ENCODE measurements around the gene FGF12. TPM values are rescaled to one million over a fixed set of nuclear protein-coding genes. Genes with fewer than 3 reads are reported as not detected.

Gene FGF12
- total RNA-seq, 1 experiment from 2014 or later: not detected

DNA sequence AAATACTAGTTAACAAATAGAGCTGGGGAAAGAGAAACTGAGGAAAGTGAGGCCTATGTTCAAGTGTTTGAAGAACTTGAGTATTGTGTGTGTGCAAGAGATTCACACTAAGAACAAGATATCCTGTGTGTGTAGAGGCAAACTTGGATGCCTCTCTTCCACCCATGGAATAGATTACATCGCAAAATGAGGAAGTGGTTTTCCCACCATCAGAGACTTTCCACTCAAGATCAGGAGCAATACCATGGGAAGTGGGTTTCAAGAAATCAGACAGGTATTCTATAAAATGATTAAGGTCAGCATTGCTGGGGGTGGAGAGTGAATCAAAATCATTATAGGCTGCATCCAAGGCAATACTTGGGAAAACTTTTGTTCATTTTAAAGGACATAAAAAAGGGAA lies 308.0 kb downstream of the FGF12 start:
- DNase-seq (ENCODE audit: low read depth in 1 of 2, low spot score in 2 of 2): no peak
- Histone ChIP-seq H3K4me3 (no peak overlapping the region), H3K27ac (no peak overlapping the region), H3K4me1 (replicated peaks) (no peaks in the 10 kb centered on the region), H3K9me3 (replicated peaks) (no peaks in the 10 kb centered on the region), H3K36me3 (no peaks in the 10 kb centered on the region), H3K27me3 (replicated peaks) (peaks cover 2% of the 10 kb centered on the region)

DNA sequence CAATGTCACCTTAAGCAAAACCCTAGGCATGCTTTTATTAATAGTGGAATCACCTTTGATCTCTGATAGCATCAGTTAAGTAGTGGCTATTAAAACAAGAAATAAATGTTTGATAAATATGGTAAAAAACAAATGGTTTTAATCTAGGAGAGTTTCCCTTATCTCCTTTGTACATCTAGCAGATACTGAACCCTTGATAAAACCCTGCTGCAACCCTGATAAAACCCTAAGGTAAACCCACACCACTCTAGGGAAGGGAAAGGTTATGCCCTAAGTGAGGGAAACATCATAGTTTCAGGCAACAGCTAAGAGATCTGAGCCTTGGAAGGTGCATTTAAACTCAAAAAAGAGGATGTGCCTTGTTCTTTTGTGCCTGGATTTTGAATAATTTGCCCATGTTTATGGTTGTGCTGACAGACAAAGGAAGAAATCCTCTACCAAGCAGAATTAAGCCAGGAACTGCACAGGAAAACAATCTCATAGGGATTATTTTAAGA lies 309.7 kb downstream of the FGF12 start:
- H3K9me3 ChIP-seq (replicated peaks): no peaks in the 10 kb centered on the region
- no peak for DNase-seq (ENCODE audit: low read depth in 1 of 2, low spot score in 2 of 2)
- no peaks in the 10 kb centered on the region for H3K36me3 ChIP-seq
- H3K27me3 ChIP-seq (replicated peaks): peaks cover 12% of the 10 kb centered on the region
- H3K27ac ChIP-seq: no peak overlapping the region
- no peak overlapping the region for H3K4me3 ChIP-seq
- H3K4me1 ChIP-seq (replicated peaks): no peaks in the 10 kb centered on the region

DNA sequence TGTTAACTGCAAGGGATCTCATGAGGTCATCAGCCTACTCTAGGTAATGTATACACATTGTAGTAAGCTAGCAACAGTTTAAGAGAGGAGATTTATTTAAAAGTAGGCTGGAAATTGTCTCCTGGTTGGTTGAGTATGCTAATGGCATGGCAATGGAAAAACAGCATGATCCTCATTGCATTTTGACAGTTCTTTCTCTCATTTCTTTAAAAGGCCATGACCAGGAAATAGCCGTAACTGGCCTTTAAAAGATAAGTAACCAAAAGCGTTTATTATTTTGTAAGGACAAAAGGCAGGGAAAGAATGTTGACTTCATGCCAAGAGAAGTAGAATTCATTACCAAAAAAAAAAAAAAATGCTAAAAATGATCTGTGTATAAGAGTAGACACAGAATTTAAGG lies 310.3 kb downstream of the FGF12 start:
- Histone ChIP-seq H3K4me1 (replicated peaks) (no peaks in the 10 kb centered on the region), H3K27me3 (replicated peaks) (peaks cover 16% of the 10 kb centered on the region), H3K4me3 (no peak overlapping the region), H3K27ac (no peak overlapping the region), H3K36me3 (no peaks in the 10 kb centered on the region), H3K9me3 (replicated peaks) (no peaks in the 10 kb centered on the region)
- no peak for DNase-seq (ENCODE audit: low read depth in 1 of 2, low spot score in 2 of 2)

DNA sequence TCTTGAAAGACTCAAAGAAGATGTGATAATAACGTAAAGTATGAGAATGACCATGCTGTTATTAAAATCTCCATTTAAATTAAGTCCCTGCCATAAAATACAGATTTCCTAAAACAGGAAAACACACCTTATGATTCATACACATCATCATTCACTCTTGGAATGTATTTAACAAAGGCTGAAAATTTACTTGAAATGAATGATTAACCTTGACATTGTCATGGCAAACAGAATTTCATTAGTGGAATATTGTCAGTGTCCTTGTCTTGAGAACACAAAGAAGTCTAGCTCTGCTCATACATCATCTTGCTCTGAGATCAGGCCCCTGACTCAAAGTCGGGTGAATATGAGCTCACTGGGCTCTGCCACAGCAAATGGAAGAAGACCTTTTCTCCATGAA lies 313.9 kb downstream of the FGF12 start:
- no peaks in the 10 kb centered on the region for H3K36me3 ChIP-seq
- DNase-seq (ENCODE audit: low read depth in 1 of 2, low spot score in 2 of 2): no peak
- no peak overlapping the region for H3K4me3 ChIP-seq
- no peaks in the 10 kb centered on the region; the same call in 1 of the 2 replicates for H3K4me1 ChIP-seq (replicated peaks)
- H3K9me3 ChIP-seq (replicated peaks): no peaks in the 10 kb centered on the region
- H3K27ac ChIP-seq: no peak overlapping the region
- H3K27me3 ChIP-seq (replicated peaks): peaks cover 42% of the 10 kb centered on the region

DNA sequence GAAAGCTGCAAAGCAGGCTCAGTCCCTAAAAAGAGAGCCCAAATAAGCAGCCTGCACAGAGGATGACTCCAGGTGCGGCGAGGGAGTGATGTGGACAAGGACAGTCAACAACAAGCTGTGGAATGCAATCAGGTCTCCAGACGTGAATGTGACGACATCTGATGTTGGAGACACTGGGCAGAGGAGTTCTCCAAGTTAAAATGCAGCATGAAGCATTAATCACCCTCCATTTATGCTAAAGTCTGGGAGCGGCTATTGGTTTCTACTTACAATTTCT lies 316.7 kb downstream of the FGF12 start:
- H3K27me3 ChIP-seq (replicated peaks): peaks cover 60% of the 10 kb centered on the region
- no peak for DNase-seq (ENCODE audit: low read depth in 1 of 2, low spot score in 2 of 2)

DNA sequence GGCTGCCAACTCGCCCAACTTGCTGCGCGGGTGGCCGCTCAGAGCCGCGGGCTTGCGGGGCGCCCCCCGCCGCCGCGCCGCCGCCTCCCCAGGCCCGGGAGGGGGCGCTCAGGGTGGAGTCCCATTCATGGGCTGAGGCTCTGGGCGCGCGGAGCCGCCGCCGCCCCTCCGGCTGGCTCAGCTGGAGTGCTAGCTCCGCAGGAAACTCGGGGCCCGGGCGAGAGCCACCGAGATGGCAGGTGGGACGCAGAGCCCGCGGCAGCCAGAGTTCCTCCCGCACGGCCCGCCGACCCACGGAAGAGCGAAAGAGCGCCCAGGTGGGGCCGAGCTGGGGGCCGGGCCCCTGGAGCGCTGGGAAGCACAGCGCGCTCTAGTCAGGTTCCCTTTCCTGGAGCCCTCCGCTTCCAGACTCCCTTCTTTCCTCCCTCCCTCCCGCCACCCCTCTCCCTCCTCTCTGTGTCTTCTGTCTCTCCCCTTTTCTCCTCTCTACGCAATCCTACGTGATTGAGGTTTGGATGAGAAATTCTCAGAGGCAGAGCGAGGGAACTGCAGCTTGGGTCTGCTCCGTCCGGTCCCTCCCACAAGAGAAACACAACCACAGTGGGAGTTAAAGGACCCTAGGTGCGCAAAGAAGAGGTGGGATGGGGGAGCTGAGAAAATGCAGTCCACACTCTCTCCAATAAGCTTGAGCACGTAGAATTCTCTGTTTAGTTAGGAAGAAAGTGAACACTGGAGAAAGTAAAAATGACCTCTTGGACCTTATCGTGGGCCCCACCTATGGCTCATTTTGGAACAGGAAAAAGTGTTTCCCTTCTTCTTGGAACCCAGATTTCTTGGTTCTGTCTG lies 317.3 kb downstream of the FGF12 start:
- DNase-seq (ENCODE audit: low read depth in 1 of 2, low spot score in 2 of 2): no peak
- Histone ChIP-seq H3K27me3 (replicated peaks) (peaks cover 60% of the 10 kb centered on the region), H3K4me3 (no peak overlapping the region), H3K9me3 (replicated peaks) (no peaks in the 10 kb centered on the region), H3K36me3 (no peaks in the 10 kb centered on the region), H3K4me1 (replicated peaks) (no peaks in the 10 kb centered on the region; the same call in 1 of the 2 replicates), H3K27ac (no peak overlapping the region)

More for the DNA sequence above, 316.7 kb downstream of the FGF12 start:
- no peak overlapping the region for H3K27ac ChIP-seq
- H3K4me3 ChIP-seq: no peak overlapping the region
- no peaks in the 10 kb centered on the region for H3K9me3 ChIP-seq (replicated peaks)
- no peaks in the 10 kb centered on the region for H3K36me3 ChIP-seq
- H3K4me1 ChIP-seq (replicated peaks): no peaks in the 10 kb centered on the region; the same call in 1 of the 2 replicates

DNA sequence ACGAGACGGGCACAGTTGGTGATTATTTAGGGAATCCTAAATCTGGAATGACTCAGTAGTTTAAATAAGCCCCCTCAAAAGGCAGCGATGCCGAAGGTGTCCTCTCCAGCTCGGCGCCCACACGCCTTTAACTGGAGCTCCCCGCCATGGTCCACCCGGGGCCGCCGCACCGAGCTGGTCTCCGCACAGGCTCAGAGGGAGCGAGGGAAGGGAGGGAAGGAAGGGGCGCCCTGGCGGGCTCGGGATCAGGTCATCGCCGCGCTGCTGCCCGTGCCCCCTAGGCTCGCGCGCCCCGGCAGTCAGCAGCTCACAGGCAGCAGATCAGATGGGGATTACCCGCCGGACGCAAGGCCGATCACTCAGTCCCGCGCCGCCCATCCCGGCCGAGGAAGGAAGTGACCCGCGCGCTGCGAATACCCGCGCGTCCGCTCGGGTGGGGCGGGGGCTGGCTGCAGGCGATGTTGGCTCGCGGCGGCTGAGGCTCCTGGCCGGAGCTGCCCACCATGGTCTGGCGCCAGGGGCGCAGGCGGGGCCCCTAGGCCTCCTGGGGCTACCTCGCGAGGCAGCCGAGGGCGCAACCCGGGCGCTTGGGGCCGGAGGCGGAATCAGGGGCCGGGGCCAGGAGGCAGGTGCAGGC lies 318.0 kb downstream of the FGF12 start:
- peaks cover 58% of the 10 kb centered on the region for H3K27me3 ChIP-seq (replicated peaks)
- DNase-seq (ENCODE audit: low read depth in 1 of 2, low spot score in 2 of 2): no peak
- H3K4me3 ChIP-seq: no peak overlapping the region
- H3K27ac ChIP-seq: no peak overlapping the region
- H3K36me3 ChIP-seq: no peaks in the 10 kb centered on the region
- no peaks in the 10 kb centered on the region for H3K9me3 ChIP-seq (replicated peaks)
- no peaks in the 10 kb centered on the region; the same call in 1 of the 2 replicates for H3K4me1 ChIP-seq (replicated peaks)

DNA sequence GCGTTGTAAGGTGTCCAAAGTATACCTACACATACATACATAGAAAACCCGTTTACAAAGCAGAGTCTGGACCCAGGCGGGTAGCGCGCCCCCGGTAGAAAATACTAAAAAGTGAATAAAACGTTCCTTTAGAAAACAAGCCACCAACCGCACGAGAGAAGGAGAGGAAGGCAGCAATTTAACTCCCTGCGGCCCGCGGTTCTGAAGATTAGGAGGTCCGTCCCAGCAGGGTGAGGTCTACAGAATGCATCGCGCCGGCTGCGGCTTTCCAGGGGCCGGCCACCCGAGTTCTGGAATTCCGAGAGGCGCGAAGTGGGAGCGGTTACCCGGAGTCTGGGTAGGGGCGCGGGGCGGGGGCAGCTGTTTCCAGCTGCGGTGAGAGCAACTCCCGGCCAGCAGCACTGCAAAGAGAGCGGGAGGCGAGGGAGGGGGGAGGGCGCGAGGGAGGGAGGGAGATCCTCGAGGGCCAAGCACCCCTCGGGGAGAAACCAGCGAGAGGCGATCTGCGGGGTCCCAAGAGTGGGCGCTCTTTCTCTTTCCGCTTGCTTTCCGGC lies 318.6 kb downstream of the FGF12 start:
- Histone ChIP-seq H3K36me3 (no peaks in the 10 kb centered on the region), H3K27ac (no peak overlapping the region), H3K27me3 (replicated peaks) (peaks cover 53% of the 10 kb centered on the region), H3K4me3 (no peak overlapping the region), H3K9me3 (replicated peaks) (no peaks in the 10 kb centered on the region), H3K4me1 (replicated peaks) (no peaks in the 10 kb centered on the region; the same call in 1 of the 2 replicates)
- DNase-seq (ENCODE audit: low read depth in 1 of 2, low spot score in 2 of 2): no peak

DNA sequence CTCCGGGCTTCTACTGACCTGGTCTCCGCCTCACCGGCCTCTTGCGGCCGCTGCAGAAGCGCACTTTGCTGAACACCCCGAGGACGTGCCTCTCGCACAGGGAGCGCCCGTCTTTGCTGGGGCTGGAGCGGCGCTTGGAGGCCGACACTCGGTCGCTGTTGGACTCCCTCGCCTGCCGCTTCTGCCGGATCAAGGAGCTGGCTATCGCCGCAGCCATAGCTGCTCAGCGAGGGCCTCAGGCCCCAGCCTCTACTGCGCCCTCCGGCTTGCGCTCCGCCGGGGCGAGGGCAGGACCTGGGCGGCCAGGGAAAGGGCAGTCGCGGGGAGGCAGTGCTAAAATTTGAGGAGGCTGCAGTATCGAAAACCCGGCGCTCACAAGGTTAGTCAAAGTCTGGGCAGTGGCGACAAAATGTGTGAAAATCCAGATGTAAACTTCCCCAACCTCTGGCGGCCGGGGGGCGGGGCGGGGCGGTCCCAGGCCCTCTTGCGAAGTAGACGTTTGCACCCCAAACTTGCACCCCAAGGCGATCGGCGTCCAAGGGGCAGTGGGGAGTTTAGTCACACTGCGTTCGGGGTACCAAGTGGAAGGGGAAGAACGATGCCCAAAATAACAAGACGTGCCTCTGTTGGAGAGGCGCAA lies 319.2 kb downstream of the FGF12 start:
- H3K4me3 ChIP-seq: no peak overlapping the region
- no peaks in the 10 kb centered on the region; the same call in 1 of the 2 replicates for H3K4me1 ChIP-seq (replicated peaks)
- H3K9me3 ChIP-seq (replicated peaks): no peaks in the 10 kb centered on the region
- peaks cover 48% of the 10 kb centered on the region for H3K27me3 ChIP-seq (replicated peaks)
- DNase-seq (ENCODE audit: low read depth in 1 of 2, low spot score in 2 of 2): no peak
- H3K36me3 ChIP-seq: no peaks in the 10 kb centered on the region
- no peak overlapping the region for H3K27ac ChIP-seq

DNA sequence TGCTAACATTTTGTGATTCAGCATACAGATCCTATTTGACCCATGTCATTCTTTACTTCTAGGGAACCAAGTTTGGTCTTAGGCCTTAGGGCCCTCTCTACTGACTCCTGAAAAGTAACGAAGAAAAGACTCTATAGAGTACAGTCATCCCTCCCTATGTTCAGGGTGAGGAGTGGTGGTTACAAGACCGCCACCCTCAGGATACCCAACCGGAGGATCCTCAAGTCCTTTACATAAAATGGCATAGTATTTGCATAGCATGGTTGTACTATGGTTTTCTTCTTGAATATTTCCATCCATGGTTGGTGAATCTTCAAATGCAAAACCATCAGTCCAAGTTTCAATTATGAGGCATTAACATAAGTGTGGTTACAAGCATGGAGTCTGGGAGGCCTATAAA lies 327.6 kb downstream of the FGF12 start:
- no peaks in the 10 kb centered on the region for H3K9me3 ChIP-seq (replicated peaks)
- H3K27ac ChIP-seq: no peak overlapping the region
- H3K4me1 ChIP-seq (replicated peaks): no peaks in the 10 kb centered on the region
- no peaks in the 10 kb centered on the region for H3K36me3 ChIP-seq
- DNase-seq (ENCODE audit: low read depth in 1 of 2, low spot score in 2 of 2): no peak
- H3K27me3 ChIP-seq (replicated peaks): 0 out of 2 replicates have a peak, but pooled peaks cover 3% of the 10 kb centered on the region
- H3K4me3 ChIP-seq: no peak overlapping the region

DNA sequence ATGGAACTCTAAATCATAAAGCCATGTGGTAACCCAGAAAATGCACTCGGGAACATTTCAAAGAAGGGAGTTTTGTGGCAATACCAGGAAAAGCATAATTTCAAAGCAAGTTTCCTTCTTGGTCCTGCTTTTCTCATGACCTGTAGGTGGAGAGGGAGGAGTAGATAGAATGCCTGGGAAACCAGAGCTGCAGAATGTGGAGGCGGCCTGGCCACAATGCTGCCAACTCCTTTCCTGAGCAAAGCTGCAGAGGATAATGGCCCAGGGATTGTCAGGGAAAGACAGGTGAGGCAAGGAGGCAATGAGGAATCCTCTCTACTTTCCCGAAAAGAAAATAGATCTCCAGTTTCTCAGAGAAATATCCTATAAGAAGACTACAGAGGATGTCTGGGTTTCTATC lies 330.3 kb downstream of the FGF12 start:
- Histone ChIP-seq H3K36me3 (no peaks in the 10 kb centered on the region), H3K4me1 (replicated peaks) (no peaks in the 10 kb centered on the region), H3K9me3 (replicated peaks) (no peaks in the 10 kb centered on the region), H3K27me3 (replicated peaks) (0 out of 2 replicates have a peak, but pooled peaks cover 3% of the 10 kb centered on the region), H3K4me3 (no peak overlapping the region), H3K27ac (no peak overlapping the region)
- DNase-seq (ENCODE audit: low read depth in 1 of 2, low spot score in 2 of 2): no peak

DNA sequence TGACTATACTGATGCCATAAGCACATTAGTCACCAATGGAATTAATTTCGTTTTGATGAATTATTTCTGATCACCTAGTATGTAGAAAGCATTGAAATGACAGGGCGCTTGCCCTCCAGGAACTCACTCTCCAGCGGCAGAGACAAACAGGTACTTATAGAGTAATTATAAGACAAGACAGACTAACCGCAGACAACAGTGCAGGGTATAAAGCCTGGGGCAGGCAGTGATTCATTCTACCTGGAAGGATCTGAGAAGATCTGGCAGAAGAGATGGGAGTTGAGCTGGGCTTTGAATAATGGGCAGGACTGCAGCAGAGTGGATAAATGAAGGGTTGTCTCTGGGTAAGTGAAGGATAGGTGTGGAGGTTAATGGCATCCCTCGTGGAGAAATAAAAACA lies 331.8 kb downstream of the FGF12 start:
- Histone ChIP-seq H3K9me3 (replicated peaks) (no peaks in the 10 kb centered on the region), H3K4me1 (replicated peaks) (no peaks in the 10 kb centered on the region), H3K4me3 (no peak overlapping the region), H3K27ac (no peak overlapping the region), H3K27me3 (replicated peaks) (no peaks in the 10 kb centered on the region), H3K36me3 (no peaks in the 10 kb centered on the region)
- DNase-seq (ENCODE audit: low read depth in 1 of 2, low spot score in 2 of 2): no peak

DNA sequence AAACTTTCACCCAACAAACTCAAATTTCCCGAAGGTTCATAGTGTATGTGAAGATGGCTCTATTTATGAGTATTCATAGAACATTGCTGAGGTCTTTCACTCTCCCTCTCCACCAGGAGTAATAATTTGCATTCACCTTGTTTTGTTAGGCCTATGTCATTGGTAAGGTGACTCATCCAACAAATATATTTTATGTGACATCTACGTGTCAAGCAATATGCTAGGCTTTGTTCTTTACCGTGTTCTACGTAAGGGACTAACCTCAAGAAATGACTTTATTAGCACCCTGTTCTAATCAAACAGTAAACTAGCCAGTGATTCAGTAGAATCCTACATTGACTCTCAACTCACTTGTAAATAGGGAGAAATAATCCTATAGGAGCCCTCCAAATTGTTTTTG lies 334.4 kb downstream of the FGF12 start:
- Histone ChIP-seq H3K4me1 (replicated peaks) (no peaks in the 10 kb centered on the region), H3K27ac (no peak overlapping the region), H3K4me3 (no peak overlapping the region), H3K36me3 (no peaks in the 10 kb centered on the region), H3K9me3 (replicated peaks) (no peaks in the 10 kb centered on the region), H3K27me3 (replicated peaks) (no peaks in the 10 kb centered on the region)
- no peak for DNase-seq (ENCODE audit: low read depth in 1 of 2, low spot score in 2 of 2)

DNA sequence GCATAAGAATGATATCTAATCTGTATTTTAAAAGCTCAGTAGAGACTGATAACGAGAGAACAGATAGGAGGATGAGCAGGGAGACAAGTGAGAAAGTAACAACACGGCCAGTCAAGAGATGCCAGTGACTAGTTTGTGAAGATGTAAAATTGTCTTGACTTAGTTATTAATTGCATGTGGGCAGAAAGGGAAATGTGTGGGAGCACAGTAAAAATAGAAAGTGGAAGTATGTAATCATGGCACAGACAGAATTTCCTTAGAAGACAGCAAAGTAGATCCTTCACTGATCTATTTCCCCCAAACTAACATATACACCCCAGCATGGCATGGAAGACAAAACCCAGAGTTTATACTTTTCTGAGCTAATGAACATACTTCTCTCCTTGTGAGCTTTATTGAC lies 344.5 kb downstream of the FGF12 start:
- DNase-seq (ENCODE audit: low read depth in 1 of 2, low spot score in 2 of 2): no peak
- no peak overlapping the region for H3K4me3 ChIP-seq
- no peaks in the 10 kb centered on the region for H3K9me3 ChIP-seq (replicated peaks)
- H3K4me1 ChIP-seq (replicated peaks): no peaks in the 10 kb centered on the region
- H3K36me3 ChIP-seq: no peaks in the 10 kb centered on the region
- no peak overlapping the region for H3K27ac ChIP-seq
- H3K27me3 ChIP-seq (replicated peaks): no peaks in the 10 kb centered on the region
